Stimulated activated CD8-positive, alpha-beta memory T cell treated with anti-CD3 and anti-CD28 coated beads, Interleukin-2, amount 100 ng/mL, for 1 hour (primary cell): ENCODE data around the gene TSPAN32.
A peak's percentile ranks its signal among the peaks of the same experiment; 100 is the strongest.

ENCODE experiments used
- DNase-seq, 2 donors: peaks; one replicate each; pipeline ENCODE4 v3.0.0-alpha.2; 2020; ENCODE audit warnings: low read depth in 2 of 2

The TSPAN32 gene

GRCh38 chr11:2303627-2304505 lies 2.1 kb downstream of the TSPAN32 start:
- no peak for DNase-seq

- DNase-seq: no peak
These were observed 2.8 kb downstream of the TSPAN32 start for GRCh38 chr11:2304506-2305139.

GRCh38 chr11:2305140-2305778 lies 3.4 kb downstream of the TSPAN32 start:
- DNase-seq: peak; percentile 61 to 75

GRCh38 chr11:2305788-2306451 lies 4.1 kb downstream of the TSPAN32 start:
- no peak for DNase-seq

GRCh38 chr11:2306452-2306823 lies 4.6 kb downstream of the TSPAN32 start:
- DNase-seq: no peak

GRCh38 chr11:2306877-2307500 lies 5.2 kb downstream of the TSPAN32 start:
- DNase-seq: no peak

GRCh38 chr11:2307501-2308331 lies 5.9 kb downstream of the TSPAN32 start:
- DNase-seq: no peak

- no peak for DNase-seq
These were observed 6.9 kb downstream of the TSPAN32 start for GRCh38 chr11:2308713-2309112.

- DNase-seq: no peak
These were observed 7.6 kb downstream of the TSPAN32 start for GRCh38 chr11:2309251-2310072.

- no peak for DNase-seq
These were observed 8.4 kb downstream of the TSPAN32 start for GRCh38 chr11:2310073-2310785.

- no peak for DNase-seq
These were observed 9.1 kb downstream of the TSPAN32 start for GRCh38 chr11:2310786-2311352.

GRCh38 chr11:2311353-2312133 lies 9.7 kb downstream of the TSPAN32 start:
- DNase-seq: no peak

GRCh38 chr11:2312232-2313042 lies 10.6 kb downstream of the TSPAN32 start:
- no peak for DNase-seq

GRCh38 chr11:2313051-2313951 lies 11.5 kb downstream of the TSPAN32 start:
- no peak for DNase-seq

GRCh38 chr11:2314136-2314524 lies 12.3 kb downstream of the TSPAN32 start:
- no peak for DNase-seq
